ENCODE results near the gene STAT4.

STAT4 gene

DNA sequence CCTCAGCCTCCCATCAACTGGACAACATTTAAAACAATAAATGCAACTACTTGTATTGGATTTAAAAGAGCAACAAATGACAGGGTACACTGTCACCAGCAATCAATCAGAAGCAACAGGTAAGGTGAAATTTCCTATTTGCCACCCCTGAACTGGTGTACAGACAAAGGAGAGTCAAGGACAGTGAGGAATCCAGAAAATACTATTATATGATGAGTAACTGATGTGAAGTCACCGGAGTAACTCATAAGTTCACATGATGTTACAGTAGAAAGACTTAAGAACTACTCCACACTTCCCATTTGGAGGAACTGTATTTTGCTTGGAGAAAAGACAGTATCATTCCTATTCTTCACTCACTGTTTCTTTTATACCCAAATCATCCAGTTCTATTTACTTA, 132.7 kb downstream of the STAT4 start:
- DNase-seq (ENCODE audit: low read depth in 4 of 4, low spot score in 1 of 4): no peak

DNA sequence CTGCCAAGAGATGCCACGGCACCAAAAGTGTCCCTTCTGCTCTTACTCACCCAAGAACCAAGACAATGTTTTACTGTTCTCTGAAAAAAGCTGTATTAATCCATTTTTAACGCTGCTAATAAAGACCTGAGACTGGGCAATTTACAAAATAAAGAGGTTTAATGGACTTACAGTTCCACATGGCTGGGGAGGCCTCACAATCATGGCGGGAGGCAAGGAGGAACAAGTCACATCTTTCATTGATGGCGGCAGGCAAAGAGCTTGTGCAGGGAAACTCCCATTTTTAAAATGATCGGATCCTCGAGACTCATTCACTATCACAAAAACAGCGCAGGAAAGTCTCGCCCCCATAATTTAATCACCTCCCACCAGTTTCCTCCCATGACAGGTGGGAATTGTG, 135.0 kb downstream of the STAT4 start:
- DNase-seq (ENCODE audit: low read depth in 4 of 4, low spot score in 1 of 4): no peak

DNA sequence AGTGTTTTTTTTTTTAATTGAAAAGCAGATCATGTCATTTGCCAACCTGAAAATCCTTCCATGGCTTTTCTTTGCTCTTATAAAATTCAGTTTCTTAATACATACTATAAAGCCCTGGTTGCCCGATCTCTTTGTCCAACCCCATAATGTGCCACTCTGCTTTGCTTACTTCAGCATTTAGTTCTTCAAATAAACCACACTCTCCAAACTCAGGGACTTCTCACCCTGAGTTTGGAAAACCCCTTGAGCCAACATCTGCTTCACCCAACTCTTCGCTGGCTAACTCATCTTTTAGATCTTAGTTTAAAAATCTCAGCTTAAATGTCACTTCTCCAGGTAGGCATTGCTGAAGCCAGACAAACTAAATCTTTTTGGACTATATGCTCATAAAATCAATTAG, 135.6 kb downstream of the STAT4 start:
- DNase-seq (ENCODE audit: low read depth in 4 of 4, low spot score in 1 of 4): no peak

DNA sequence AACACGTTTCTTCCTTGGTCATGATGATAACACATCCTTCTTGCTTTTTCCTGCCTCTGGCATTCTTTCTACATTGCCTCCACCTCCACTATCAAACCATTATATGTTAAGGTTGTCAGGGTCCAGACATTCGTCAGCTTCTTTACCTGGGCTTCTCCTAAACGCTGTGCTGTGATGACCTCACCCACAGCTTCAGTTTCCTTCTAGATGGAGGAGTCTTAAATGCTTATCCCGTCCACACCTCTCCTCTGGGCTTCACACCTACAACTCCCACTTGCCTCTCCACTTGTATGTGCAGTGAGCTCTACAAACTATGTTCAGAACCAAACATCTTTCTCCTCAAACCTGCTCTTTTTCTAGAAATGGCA, 136.2 kb downstream of the STAT4 start:
- DNase-seq (ENCODE audit: low read depth in 4 of 4, low spot score in 1 of 4): no peak

DNA sequence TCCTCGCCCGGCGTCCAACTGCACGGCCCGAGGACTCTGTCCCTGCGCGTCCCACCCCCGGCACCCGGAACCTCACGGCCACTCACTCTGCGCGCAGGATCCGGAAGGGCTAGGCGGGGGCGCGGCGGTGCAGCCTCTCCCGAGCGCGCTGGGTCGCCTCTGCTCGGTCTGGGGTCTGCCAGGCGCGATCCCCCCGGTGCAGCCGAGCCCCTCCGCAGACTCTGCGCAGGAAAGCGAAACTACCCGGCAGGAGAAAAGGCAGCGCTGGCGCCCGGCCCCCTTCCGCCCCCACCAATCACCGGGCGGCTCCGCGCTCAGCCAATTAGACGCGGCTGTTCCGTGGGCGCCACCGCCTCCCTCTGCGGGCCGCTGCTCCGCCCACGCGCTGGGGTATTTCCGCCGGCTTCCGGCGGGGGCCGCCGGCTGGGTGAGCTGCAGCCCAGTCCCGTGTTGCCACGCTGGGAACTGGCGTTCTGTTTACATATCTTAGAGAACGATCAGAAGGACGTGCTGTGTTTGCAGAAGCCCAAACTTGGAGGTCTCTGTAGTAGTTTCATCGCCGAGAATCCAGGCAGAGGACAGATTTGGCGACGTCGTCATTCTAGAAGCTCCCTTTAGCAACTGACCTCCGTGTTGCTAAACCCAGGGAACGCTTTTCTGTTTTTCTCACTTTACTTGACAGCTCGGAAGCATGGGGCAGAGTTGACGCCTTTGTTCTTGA, 136.7 kb downstream of the STAT4 start, which contains the start of gene STAT1:
Gene STAT1, minus strand, starts transcription at position 240 of the 721 bp plus-strand sequence. CDS start 4,168 bp downstream, outside the sequence.
- DNase-seq (ENCODE audit: low read depth in 4 of 4, low spot score in 1 of 4): peak; percentile 89 to 96 (median 94)

DNA sequence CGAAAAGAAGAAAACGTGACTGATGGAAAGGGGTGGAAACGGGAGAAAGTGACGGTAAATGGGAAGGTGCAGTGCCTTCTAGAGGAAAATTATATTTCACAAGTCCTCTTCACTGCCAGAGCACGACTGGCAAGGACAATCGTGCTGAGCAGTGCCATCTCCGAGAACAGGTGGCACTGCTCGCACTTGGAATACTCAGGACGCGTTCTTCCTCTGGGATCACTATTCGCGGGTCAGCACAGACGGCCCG, 137.2 kb downstream of the STAT4 start:
- DNase-seq (ENCODE audit: low read depth in 4 of 4, low spot score in 1 of 4): no peak

DNA sequence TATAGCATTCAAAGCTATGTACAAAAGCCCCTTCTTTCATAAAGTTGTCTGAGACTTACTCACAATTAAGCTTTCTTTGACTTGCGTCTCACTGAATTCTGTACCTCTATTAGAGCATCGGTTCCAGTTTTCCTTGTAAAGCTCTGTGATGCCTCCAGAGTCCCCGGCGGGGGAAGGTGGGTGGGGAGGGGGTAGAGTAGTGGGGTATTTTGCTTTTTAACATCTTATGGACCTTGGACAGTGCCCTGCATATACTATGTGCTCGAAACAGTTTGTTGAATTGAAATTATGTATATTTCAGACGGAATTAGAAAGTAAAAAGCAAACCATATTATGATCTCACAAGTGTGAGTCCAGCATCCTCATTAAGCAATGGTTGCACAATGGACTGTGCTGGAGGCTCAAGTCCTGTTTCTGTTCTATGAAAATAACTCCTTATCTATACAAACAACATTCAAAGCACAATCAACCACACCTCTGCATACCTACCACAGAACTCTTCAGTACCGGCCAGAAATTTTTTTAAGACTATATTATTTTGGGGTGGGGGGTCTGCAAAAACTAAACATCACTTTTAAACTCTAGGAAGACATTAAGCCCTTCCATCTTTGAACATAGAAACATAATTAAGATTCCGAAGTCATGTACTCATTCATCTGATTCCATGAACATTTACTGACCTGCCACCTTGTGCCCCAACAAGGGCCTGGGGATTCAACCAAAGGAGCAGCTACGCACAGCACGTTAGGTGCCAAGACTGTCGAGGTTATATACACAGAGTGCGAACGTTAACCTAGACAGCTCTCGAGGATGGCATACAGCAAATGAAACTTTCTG, 137.7 kb downstream of the STAT4 start:
- DNase-seq (ENCODE audit: low read depth in 4 of 4, low spot score in 1 of 4): no peak

DNA sequence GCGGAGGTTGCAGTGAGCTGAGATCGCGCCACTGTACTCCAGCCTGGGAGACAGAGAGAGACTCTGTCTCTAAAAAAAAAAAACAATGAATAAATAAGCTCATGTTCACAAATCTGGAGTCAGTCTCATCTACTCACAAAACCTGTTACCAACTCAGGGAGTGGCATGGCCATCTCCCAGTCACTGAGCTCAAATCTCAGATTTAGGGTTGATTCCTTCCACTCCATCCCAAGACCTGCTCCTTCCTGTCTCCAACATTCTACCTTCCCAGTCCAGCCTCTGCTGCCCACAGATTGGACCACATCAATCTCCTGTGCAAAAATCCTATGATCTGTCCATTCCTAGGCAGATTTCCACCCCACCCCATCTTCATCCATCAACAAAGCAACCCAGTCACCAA, 138.4 kb downstream of the STAT4 start:
- DNase-seq (ENCODE audit: low read depth in 4 of 4, low spot score in 1 of 4): no peak

DNA sequence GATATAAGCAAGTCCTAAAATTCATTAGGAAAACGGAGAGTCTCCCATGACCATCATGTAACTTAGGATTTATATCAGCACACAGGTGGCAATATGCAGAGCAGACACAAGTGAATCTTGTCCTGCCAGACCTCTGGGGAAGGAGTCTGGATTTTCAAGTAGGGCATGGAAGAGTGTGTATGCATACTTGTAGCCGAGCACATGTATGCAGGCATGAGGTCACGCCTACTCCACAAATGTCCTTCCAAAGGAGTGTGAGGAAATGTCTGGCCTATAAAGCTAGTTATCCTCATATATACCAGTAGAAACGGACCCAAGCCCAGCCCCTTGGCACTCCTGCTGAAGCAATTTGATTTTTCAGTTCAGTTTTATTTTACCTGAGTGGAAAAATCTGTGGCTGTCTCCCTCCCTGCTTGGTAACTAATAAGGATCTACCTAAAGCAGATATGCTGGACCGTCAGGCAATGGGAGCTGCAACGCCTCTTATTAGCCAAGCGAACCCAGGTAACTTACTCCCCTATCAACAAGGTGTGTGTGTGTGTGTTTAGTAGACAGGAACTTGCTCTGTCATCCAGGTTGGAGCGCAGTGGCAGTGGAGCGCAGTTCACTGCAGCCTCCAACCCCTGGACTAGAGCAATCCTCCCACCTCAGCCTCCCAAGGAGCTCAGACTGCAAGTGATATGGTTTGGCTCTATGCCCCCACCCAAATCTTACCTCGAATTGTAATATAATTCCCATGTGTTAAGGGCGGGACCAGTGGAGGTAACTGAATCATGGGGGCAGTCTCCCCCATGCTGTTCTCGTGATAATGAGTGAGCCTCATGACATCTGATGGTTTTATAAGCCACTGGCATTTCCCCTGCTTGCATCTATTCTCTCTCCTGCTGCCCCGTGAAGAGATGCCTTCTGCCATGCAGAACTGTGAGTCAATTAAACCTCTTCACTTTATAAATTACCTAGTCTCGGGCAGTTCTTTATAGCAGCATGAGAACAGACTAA, 139.6 kb downstream of the STAT4 start:
- DNase-seq (ENCODE audit: low read depth in 4 of 4, low spot score in 1 of 4): no peak

DNA sequence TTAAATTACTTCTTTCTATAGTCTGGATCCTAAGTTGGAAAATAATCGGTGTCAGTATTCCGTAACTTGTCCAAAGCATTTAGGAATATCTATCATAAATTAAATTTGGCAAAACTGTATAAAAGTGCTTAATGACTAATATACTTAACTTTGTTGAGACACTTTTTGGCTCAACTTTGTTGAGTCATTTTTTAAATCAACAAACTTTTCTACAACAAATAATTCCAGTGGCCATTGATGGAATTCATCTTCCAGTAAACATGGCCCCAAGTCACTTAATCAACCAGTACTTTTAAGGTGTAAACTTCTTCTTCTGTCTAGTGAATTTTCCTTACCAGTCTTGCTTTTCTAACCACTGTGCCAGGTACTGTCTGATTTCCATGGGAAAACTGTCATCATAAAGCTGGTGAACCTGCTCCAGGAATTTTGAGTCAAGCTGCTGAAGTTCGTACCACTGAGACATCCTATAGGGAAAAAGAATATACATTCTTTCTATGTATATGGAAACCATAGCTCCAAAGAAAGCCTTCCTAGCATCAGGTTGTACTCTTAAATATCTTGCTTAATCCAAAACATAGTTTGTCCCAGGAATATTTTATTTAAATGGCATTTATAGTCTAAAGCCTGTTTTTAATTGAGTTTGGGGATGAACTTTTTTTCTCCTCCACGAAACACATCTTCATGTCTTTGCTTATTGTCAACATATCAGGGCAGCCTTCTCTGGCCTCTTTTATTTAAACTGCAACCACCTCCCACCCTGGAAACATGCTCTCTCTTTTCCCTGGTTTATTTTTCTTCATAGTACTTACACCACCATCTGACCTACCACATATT, 141.0 kb downstream of the STAT4 start:
- no peak for DNase-seq (ENCODE audit: low read depth in 4 of 4, low spot score in 1 of 4)

DNA sequence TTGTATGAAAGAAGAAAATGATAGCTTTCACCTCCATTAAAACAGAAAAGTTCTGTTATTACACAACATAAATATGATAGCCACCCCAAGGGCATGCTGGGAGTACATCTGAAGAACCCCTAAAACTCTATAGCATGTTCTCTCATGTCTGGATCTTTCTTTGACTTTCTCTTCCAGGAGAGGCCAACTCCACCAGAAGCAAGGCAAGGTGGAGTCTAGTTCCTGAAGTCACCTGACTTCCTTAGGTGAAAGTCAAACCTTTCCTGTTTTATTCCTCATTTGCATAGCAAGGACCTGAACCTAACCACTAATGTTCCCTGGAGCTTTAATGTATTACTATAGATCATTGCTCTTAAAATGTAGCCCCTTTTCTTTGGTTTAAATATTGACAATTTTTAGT, 142.5 kb downstream of the STAT4 start:
- DNase-seq (ENCODE audit: low read depth in 4 of 4, low spot score in 1 of 4): no peak

DNA sequence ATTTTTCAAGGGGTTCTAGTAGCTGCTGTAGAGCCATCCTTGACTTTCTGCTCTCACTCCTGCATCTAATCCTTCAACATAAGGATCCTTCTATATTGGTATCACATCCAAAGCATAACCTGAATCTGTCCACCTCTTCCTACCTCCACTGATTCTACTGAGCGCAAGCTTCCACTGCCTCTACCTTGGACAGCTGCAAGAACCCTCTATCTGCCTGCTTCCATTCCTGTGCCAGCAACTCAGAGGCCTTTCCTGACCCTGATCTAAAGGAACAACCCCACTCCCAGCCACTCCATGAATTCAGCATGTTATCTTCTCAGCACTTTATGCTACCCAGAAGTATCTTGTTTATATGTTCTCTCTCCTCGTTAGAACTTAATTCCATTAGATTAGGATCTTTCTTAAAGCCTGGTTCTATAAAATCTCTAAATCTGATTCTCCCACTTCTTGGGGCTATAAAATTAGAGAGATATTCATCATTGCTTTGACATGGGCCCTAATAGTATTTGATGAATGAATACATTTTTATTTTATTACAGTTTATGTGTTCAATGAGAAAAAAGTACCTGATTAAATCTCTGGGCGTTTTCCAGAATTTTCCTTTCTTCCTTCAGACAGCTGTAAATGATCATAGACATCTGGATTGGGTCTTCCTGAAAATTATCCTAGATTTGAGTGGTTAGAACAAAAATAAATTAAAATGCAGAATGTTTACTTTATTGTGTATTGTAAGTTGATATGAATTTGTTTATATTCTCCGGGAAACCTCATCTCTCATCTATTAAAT, 143.6 kb downstream of the STAT4 start:
- DNase-seq (ENCODE audit: low read depth in 4 of 4, low spot score in 1 of 4): no peak

DNA sequence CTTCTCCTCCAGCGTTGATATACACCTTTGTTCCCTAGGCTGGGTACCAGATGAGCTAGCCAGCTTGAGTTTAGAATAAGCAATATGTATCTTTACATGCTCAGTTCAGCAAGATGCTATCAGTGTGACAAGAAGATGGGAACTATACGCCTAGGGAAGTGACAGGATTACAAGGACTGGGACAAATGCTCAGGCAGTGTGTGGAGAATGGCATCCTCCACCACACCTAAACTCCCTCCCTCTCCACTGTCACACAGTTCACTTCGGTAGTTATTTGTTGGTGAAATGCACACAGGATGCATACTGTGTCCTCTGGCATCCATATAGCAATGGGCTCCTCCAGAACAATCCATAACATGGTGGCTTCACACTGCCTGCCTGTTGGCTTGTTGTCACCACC, 144.5 kb downstream of the STAT4 start:
- no peak for DNase-seq (ENCODE audit: low read depth in 4 of 4, low spot score in 1 of 4)

DNA sequence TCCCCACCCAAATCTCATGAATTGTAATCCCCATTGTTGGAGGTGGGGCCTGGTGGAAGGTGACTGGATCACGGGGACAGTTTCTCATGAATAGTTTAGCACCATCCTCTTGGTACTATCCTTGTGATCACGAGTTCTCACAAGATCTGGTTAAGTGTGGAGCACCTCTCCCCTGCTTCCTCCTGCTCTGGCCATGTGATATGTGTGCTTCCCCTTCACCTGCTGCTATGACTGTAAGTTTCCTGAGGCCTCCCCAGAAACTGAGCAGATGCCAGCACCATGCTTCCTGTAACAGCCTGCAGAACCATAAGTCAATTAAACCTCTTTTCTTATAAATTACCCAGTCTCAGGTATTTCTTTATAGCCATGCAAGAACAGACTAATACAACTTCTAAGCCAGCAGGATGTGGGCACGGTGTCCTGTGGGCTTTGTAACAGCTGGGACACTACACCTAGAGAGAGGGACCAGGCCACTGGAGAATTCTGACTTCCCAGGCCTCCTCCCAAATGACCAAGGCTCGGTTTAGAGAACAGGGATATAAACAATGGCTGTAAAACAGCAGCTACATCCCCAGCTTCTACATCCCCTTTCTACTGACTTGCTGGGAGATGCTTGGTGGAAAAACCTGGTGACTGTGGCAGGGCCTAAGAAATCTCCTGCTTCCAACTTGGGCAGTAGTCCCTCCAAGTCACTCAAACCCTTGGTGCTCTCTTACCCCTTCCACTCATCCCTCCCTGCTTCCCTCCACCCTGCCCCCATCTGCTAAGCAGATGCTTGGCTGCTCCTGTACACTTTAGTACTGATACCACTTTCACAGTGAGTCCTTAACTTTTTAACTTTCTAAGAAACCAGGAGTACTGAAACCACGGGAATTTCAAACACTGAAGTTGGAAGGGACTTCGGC, 147.1 kb downstream of the STAT4 start:
- no peak for DNase-seq (ENCODE audit: low read depth in 4 of 4, low spot score in 1 of 4)

DNA sequence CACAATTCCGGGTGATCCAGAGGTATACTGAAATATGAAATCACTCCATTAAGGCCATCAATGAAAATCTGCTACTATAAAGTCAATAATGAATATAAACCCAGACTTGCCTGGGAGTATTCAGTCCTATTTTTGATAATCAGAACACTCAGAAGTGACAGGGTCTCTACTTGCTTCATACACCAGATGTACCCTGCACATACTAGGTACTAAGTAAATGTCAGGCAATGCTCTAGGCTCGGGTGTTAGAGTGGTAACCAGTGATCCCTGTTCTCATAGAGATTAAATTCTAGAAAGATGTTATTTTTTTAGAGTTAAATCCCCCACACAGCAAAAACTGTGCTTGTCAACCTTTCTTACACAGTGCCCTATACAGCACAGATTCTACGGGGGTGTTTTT, 149.2 kb downstream of the STAT4 start:
- no peak for DNase-seq (ENCODE audit: low read depth in 4 of 4, low spot score in 1 of 4)

DNA sequence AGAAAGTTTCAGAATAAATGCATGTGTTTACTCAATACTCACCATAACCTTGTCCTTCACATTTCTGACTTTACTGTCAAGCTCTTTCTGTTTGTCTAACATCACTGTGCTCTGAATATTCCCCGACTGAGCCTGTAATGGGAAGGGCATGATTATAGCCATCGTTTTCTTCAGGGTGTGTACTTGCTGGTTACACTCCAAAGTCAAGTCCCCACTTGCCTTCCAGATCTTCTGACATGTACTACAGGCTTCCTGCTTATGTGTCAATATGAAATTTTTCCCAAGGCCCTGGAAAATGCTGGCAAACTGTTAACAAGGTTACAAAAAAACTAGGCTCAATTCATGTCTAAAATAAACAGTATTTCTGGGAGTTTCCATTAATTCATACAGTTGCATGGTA, 149.8 kb downstream of the STAT4 start:
- DNase-seq (ENCODE audit: low read depth in 4 of 4, low spot score in 1 of 4): no peak

DNA sequence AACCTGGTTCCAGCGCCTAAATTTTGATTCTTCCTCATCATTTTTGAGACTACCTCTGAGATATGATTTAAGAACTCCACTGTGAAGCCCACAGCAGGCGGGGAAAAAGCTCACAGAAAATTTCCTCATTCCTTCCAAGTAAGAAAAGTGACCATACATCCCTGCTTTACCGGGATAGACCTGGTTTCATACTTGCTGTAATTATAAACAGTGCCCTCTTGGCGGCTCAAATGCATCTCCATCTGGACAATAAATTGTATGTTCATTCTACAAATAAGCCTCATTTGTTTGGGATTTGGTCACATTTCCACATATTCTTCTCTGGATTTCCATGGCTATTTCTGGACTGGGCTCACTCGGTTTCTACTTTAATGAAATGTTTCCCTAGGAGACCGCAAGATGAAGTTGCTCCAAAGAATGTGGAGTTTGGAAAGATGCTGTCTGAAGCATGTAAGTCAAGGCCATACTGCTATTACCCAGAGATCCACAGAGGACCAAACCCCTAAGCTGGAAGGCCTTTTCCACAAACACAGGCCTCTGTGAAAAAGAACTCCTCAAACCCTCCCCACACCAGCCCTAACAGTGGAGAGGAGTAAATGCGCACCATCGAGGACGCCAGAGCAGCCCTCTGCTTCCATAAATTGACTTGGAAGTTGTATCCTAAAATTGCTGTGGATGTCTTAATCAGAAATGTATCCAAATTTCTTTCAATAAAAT, 150.7 kb downstream of the STAT4 start:
- DNase-seq (ENCODE audit: low read depth in 4 of 4, low spot score in 1 of 4): no peak

DNA sequence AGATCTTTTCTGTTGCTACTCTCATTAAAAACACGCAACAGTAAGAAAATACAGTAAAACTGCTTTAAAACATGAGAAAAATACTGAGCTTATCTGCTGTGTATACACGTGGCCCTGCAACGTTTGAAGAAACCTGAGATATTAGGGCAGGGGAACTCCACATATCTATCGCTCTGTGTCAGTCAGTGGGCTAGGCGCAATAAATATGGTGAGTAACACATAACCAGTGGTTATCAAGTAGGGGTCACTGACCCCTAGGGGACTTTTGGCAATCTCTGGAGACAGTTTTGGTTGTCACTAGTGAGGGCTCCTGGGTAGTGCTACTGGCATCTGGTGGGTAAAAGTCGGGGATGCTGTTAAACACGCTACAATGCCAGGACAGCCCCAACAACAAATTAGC, 151.7 kb downstream of the STAT4 start:
- no peak for DNase-seq (ENCODE audit: low read depth in 4 of 4, low spot score in 1 of 4)

Data from stimulated activated CD4-positive, alpha-beta T cell treated with anti-CD3 and anti-CD28 coated beads, Interleukin-1b, Interleukin-23, amount 100 ng/mL, for 24 hours (primary cell).